ENCODE data around the gene ALX3. TPM values are rescaled to one million over a fixed set of nuclear protein-coding genes. Genes with fewer than 3 reads are reported as not detected.

ALX3 gene
- total and polyA plus RNA-seq, 12 donors, result 0.04 TPM; not detected in 11

DNA sequence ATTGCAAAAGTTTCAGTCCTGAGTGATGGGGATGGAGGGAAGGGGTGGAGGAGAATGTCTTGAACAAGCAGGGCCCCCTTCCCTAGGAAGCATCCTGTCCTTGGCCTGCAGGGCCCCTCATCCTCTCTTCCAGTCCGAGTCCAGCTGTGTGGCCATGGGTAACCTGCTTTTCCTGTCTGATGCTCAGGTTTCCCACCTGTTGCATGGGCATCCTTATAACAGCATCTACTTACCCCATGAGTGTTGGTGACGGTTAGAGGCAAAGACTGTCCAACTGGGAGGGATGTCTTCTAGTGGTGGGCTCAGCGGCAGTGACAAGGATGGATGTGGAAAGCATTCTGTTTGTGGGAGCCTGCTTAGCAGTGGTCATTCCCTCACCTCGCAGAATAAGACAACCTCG lies 43.7 kb upstream of the ALX3 start:
- ATAC-seq, result no peak
- TF ChIP-seq CTCF (IDR thresholded peaks at IDR 0.05), result no peak
- Histone ChIP-seq H3K4me1 (no peaks in the 10 kb centered on the region), H3K27me3 (peaks cover 0 to 37% (median 15%) of the 10 kb centered on the region in 7 donors), H3K27ac (no peak overlapping the region), H3K9me3 (no peaks in the 10 kb centered on the region), H3K4me3 (no peak overlapping the region), H3K36me3 (no peaks in the 10 kb centered on the region)
- DNase-seq, result no peak
- WGBS, 2 donors, result 87 to 88% methylated on average over 5 of the region's 5 CpGs
- intact Hi-C loops (cut with DNase I), result loop anchor here in 1 of 10 donors (5.0 kb wide), 1 partner anchor 62 kb away; no protein-coding TSS in a partner anchor

- Histone ChIP-seq H3K4me3 (no peak overlapping the region), H3K9me3 (no peaks in the 10 kb centered on the region), H3K27me3 (peaks cover 0 to 41% (median 15%) of the 10 kb centered on the region in 7 donors), H3K27ac (no peak overlapping the region), H3K4me1 (no peaks in the 10 kb centered on the region), H3K36me3 (no peaks in the 10 kb centered on the region)
- DNase-seq (no peak), ATAC-seq (no peak)
- 55 to 65% methylated on average over 5 of the region's 5 CpGs for WGBS, 2 donors
- intact Hi-C loops (cut with DNase I), result loop anchor here in 1 of 10 donors (5.0 kb wide), 1 partner anchor 61 kb away; no protein-coding TSS in a partner anchor
- no peak for TF ChIP-seq CTCF (IDR thresholded peaks at IDR 0.05)
These were observed 43.1 kb upstream of the ALX3 start for GRCh38 chr1:110113551-110113950.

DNA sequence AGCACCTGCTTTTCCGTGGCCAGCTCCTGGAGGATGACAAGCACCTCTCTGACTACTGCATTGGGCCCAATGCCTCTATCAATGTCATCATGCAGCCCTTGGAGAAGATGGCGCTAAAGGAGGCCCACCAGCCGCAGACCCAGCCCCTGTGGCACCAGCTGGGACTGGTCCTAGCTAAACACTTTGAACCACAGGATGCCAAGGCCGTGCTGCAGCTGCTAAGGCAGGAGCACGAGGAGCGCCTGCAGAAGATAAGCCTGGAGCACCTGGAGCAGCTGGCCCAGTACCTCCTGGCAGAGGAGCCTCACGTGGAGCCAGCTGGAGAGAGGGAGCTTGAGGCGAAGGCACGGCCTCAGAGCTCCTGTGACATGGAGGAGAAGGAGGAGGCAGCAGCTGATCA lies 42.2 kb upstream of the ALX3 start:
- H3K36me3 ChIP-seq, result no peaks in the 10 kb centered on the region
- ATAC-seq, result no peak
- no peak for TF ChIP-seq CTCF (IDR thresholded peaks at IDR 0.05)
- H3K27me3 ChIP-seq, result peaks cover 0 to 42% (median 15%) of the 10 kb centered on the region in 7 donors
- intact Hi-C loops (cut with DNase I), result loop anchor here in 1 of 10 donors (5.0 kb wide), 1 partner anchor 60 kb away; no protein-coding TSS in a partner anchor
- 75 to 79% methylated on average over 9 of the region's 9 CpGs for WGBS, 2 donors
- no peak for DNase-seq
- no peak overlapping the region for H3K4me3 ChIP-seq
- no peaks in the 10 kb centered on the region for H3K4me1 ChIP-seq
- no peaks in the 10 kb centered on the region for H3K9me3 ChIP-seq
- H3K27ac ChIP-seq, result no peak overlapping the region

- intact Hi-C loops (cut with DNase I), result loop anchor here in 1 of 10 donors (5.0 kb wide), 1 partner anchor 60 kb away; no protein-coding TSS in a partner anchor
- Histone ChIP-seq H3K4me3 (no peak within 1 kb of the TSS), H3K4me1 (no peaks in the 10 kb centered on the region), H3K9me3 (no peaks in the 10 kb centered on the region), H3K27me3 (peaks cover 0 to 42% (median 15%) of the 10 kb centered on the region in 7 donors), H3K36me3 (no peaks in the 10 kb centered on the region), H3K27ac (no peak within 1 kb of the TSS)
- no peak for DNase-seq
- no peak for TF ChIP-seq CTCF (IDR thresholded peaks at IDR 0.05)
- no peak for ATAC-seq
- 75 to 85% methylated on average over 5 of the region's 5 CpGs for WGBS, 2 donors
These were observed 41.7 kb upstream of the ALX3 start, which contains the start of gene UBL4B for GRCh38 chr1:110112143-110112542. TSS of gene UBL4B (plus strand) at chr1:110112443. CDS start at chr1:110112535, 92 bp downstream.

All from heart right ventricle (tissue), 16 donors.